Measurements from ENCODE around the gene PRDM5. TPM values are rescaled to one million over a fixed set of nuclear protein-coding genes. Genes with fewer than 3 reads are reported as not detected.

The PRDM5 gene
- total and polyA plus RNA-seq, 9 donors = 8.8 to 25.3 (median 10.2) TPM

- WGBS (ENCODE audit: insufficient coverage) = no CpG with 5 or more reads among the region's 2 CpGs
- no peaks in the 10 kb centered on the region for H3K36me3 ChIP-seq (ENCODE audit: control insufficient read depth, insufficient read depth, low read length)
- H3K4me3 ChIP-seq (ENCODE audit: low read length) = no peak overlapping the region
- DNase-seq = no peak
- H3K4me1 ChIP-seq (ENCODE audit: control insufficient read depth, insufficient read depth, low read length) = no peaks in the 10 kb centered on the region
- H3K9me3 ChIP-seq (replicated peaks; ENCODE audit: control insufficient read depth, low read depth, low read length) = peaks cover 6% of the 10 kb centered on the region
- no peak overlapping the region for H3K27ac ChIP-seq (ENCODE audit: low read length)
- H3K27me3 ChIP-seq (ENCODE audit: control insufficient read depth, insufficient read depth, low read length) = no peaks in the 10 kb centered on the region
Observed at GRCh38 chr4:120881351-120881750, 41.2 kb downstream of the PRDM5 start.

- Histone ChIP-seq H3K36me3 (ENCODE audit: control insufficient read depth, insufficient read depth, low read length) (no peaks in the 10 kb centered on the region), H3K27me3 (ENCODE audit: control insufficient read depth, insufficient read depth, low read length) (no peaks in the 10 kb centered on the region), H3K4me3 (ENCODE audit: low read length) (no peak overlapping the region), H3K4me1 (ENCODE audit: control insufficient read depth, insufficient read depth, low read length) (no peaks in the 10 kb centered on the region), H3K27ac (ENCODE audit: low read length) (no peak overlapping the region), H3K9me3 (replicated peaks; ENCODE audit: control insufficient read depth, low read depth, low read length) (peaks cover 6% of the 10 kb centered on the region)
- no CpG with 5 or more reads among the region's 3 CpGs for WGBS (ENCODE audit: insufficient coverage)
- DNase-seq = no peak
Observed at GRCh38 chr4:120877021-120877420, 45.5 kb downstream of the PRDM5 start.

DNA sequence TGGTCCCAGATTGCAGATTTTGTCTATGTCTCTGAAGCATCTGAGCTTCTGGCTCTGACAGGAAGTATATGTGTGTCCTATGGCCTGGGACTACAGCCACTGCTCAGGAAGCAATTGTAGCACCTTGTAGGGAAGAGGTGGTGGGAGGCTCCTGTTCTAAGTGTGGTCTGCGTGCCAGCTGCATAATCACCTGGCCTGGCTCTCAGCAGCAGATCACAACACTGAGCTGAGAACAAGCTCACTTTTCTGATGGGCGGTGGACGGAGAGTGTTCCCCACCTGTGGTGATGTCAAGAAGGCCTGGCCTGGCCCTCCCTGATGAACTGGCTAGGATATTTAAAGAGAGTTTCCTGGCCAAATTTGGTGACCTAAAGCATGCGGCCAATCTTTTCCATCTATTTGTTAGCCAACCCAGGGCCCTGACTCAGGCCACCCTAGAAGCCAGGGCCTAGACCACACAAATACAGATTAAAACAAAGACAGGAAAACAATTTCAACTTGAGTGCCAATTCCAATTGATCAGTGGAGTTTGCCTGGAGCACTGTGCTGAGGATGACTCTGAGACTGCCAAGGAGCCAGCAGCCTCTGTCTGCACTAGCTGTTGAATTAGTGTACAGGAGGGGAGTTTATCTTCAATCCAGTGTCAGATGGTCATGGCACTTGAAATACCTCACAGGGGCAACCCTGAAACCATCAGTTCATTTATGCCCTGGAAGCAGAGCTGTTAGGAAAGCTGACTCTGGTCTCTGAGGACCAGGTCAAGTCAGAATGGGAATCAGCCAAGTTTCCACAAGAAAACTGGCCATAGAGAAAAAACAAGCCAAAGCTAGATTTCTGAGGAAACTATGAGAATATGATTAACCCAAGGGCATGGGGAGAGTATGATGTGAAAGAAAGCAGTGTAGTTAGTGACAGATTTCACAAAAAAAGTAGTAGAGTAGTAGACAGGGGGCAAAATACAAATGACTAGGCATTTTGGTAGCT, 47.4 kb downstream of the PRDM5 start:
- no peaks in the 10 kb centered on the region for H3K36me3 ChIP-seq (ENCODE audit: control insufficient read depth, insufficient read depth, low read length)
- H3K9me3 ChIP-seq (replicated peaks; ENCODE audit: control insufficient read depth, low read depth, low read length) = peaks cover 6% of the 10 kb centered on the region
- WGBS (ENCODE audit: insufficient coverage) = 86% methylated on average over 2 of the region's 4 CpGs
- no peak overlapping the region for H3K27ac ChIP-seq (ENCODE audit: low read length)
- H3K4me3 ChIP-seq (ENCODE audit: low read length) = no peak overlapping the region
- peak; percentile 75 for DNase-seq
- no peaks in the 10 kb centered on the region for H3K4me1 ChIP-seq (ENCODE audit: control insufficient read depth, insufficient read depth, low read length)
- H3K27me3 ChIP-seq (ENCODE audit: control insufficient read depth, insufficient read depth, low read length) = no peaks in the 10 kb centered on the region

GRCh38 chr4:120873554-120873953, 49.0 kb downstream of the PRDM5 start:
- no peak overlapping the region for H3K4me3 ChIP-seq (ENCODE audit: low read length)
- no peaks in the 10 kb centered on the region for H3K9me3 ChIP-seq (replicated peaks; ENCODE audit: control insufficient read depth, low read depth, low read length)
- no peaks in the 10 kb centered on the region for H3K36me3 ChIP-seq (ENCODE audit: control insufficient read depth, insufficient read depth, low read length)
- H3K27ac ChIP-seq (ENCODE audit: low read length) = no peak overlapping the region
- DNase-seq = no peak
- no peaks in the 10 kb centered on the region for H3K4me1 ChIP-seq (ENCODE audit: control insufficient read depth, insufficient read depth, low read length)
- no peaks in the 10 kb centered on the region for H3K27me3 ChIP-seq (ENCODE audit: control insufficient read depth, insufficient read depth, low read length)
- WGBS (ENCODE audit: insufficient coverage) = no CpG with 5 or more reads among the region's 1 CpG

- Histone ChIP-seq H3K9me3 (replicated peaks; ENCODE audit: control insufficient read depth, low read depth, low read length) (no peaks in the 10 kb centered on the region), H3K27ac (ENCODE audit: low read length) (no peak overlapping the region), H3K4me1 (ENCODE audit: control insufficient read depth, insufficient read depth, low read length) (no peaks in the 10 kb centered on the region), H3K36me3 (ENCODE audit: control insufficient read depth, insufficient read depth, low read length) (no peaks in the 10 kb centered on the region), H3K4me3 (ENCODE audit: low read length) (no peak overlapping the region), H3K27me3 (ENCODE audit: control insufficient read depth, insufficient read depth, low read length) (no peaks in the 10 kb centered on the region)
- WGBS (ENCODE audit: insufficient coverage) = 58% methylated on average over 2 of the region's 4 CpGs
- DNase-seq = no peak
Observed at GRCh38 chr4:120871173-120871572, 51.4 kb downstream of the PRDM5 start.

GRCh38 chr4:120870279-120870673, 52.2 kb downstream of the PRDM5 start:
- no peaks in the 10 kb centered on the region for H3K4me1 ChIP-seq (ENCODE audit: control insufficient read depth, insufficient read depth, low read length)
- H3K27me3 ChIP-seq (ENCODE audit: control insufficient read depth, insufficient read depth, low read length) = no peaks in the 10 kb centered on the region
- no peaks in the 10 kb centered on the region for H3K9me3 ChIP-seq (replicated peaks; ENCODE audit: control insufficient read depth, low read depth, low read length)
- WGBS (ENCODE audit: insufficient coverage) = 37% methylated on average over 2 of the region's 3 CpGs
- no peak overlapping the region for H3K27ac ChIP-seq (ENCODE audit: low read length)
- H3K36me3 ChIP-seq (ENCODE audit: control insufficient read depth, insufficient read depth, low read length) = no peaks in the 10 kb centered on the region
- no peak overlapping the region for H3K4me3 ChIP-seq (ENCODE audit: low read length)
- DNase-seq = no peak

DNA sequence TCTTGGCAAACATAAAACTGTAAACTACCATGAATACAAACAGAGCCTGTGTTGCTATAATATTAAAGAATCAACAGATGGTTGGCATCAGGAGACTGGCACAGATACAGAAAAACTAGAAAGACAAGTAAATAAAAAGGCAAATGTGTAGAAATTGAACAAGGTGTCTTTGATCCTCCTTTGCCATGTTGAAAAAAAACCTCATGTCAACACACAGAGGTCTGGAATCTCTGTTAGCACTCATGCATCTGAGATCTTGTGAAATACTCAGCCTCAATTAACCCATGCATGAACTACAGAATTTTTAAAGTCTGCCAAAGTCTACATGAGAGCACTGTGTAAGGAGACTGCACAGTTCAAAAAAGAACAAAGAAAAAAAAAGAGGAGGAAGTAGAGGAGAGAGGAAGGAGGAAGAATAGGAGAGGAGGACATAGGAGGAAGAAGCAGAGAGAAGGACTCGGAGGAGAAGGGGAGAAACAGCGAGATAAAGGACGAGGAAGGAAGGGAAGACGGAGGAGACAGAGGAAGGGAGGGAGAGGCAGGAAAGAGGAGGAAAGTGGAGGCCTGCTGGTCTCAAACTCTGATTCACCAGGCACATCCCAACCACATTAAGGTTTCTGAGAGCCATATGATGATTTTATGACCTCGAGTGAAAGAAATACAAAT, 52.8 kb downstream of the PRDM5 start:
- no peaks in the 10 kb centered on the region for H3K27me3 ChIP-seq (ENCODE audit: control insufficient read depth, insufficient read depth, low read length)
- 76% methylated on average over 3 of the region's 5 CpGs for WGBS (ENCODE audit: insufficient coverage)
- DNase-seq = peak; percentile 23
- no peak overlapping the region for H3K4me3 ChIP-seq (ENCODE audit: low read length)
- no peaks in the 10 kb centered on the region for H3K9me3 ChIP-seq (replicated peaks; ENCODE audit: control insufficient read depth, low read depth, low read length)
- H3K36me3 ChIP-seq (ENCODE audit: control insufficient read depth, insufficient read depth, low read length) = no peaks in the 10 kb centered on the region
- no peaks in the 10 kb centered on the region for H3K4me1 ChIP-seq (ENCODE audit: control insufficient read depth, insufficient read depth, low read length)
- H3K27ac ChIP-seq (ENCODE audit: low read length) = no peak overlapping the region

DNA sequence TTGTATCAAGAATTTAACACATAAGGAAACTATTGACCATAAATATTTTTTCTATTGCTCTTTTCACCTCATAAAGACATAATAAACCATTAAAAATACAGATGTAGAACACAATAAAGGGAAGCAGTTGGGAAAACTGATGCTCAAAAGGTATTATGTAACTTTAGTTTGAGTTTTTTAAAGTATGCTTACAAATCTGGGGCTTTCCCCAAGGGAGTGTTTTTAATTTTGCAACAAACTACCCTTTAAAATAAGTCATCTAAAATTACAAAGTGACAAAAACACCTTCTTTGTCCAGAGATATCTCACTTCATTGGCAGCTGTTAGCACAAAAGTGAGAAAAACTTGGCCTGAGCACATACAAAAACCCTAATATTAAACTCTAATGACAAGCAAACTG, 55.0 kb downstream of the PRDM5 start:
- Histone ChIP-seq H3K27me3 (ENCODE audit: control insufficient read depth, insufficient read depth, low read length) (no peaks in the 10 kb centered on the region), H3K36me3 (ENCODE audit: control insufficient read depth, insufficient read depth, low read length) (no peaks in the 10 kb centered on the region), H3K4me3 (ENCODE audit: low read length) (no peak overlapping the region), H3K4me1 (ENCODE audit: control insufficient read depth, insufficient read depth, low read length) (no peaks in the 10 kb centered on the region), H3K9me3 (replicated peaks; ENCODE audit: control insufficient read depth, low read depth, low read length) (no peaks in the 10 kb centered on the region), H3K27ac (ENCODE audit: low read length) (no peak overlapping the region)
- DNase-seq = no peak

- 89% methylated on average over 1 of the region's 1 CpG for whole genome bisulfite sequencing (ENCODE audit: insufficient coverage)
- H3K36me3 ChIP-seq (ENCODE audit: control insufficient read depth, insufficient read depth, low read length) = no peaks in the 10 kb centered on the region
- H3K9me3 ChIP-seq (replicated peaks; ENCODE audit: control insufficient read depth, low read depth, low read length) = no peaks in the 10 kb centered on the region
- DNase-seq = no peak
- H3K4me3 ChIP-seq (ENCODE audit: low read length) = no peak overlapping the region
- H3K27me3 ChIP-seq (ENCODE audit: control insufficient read depth, insufficient read depth, low read length) = no peaks in the 10 kb centered on the region
- no peak overlapping the region for H3K27ac ChIP-seq (ENCODE audit: low read length)
- no peaks in the 10 kb centered on the region for H3K4me1 ChIP-seq (ENCODE audit: control insufficient read depth, insufficient read depth, low read length)
Observed at GRCh38 chr4:120865985-120866384, 56.5 kb downstream of the PRDM5 start.

DNA sequence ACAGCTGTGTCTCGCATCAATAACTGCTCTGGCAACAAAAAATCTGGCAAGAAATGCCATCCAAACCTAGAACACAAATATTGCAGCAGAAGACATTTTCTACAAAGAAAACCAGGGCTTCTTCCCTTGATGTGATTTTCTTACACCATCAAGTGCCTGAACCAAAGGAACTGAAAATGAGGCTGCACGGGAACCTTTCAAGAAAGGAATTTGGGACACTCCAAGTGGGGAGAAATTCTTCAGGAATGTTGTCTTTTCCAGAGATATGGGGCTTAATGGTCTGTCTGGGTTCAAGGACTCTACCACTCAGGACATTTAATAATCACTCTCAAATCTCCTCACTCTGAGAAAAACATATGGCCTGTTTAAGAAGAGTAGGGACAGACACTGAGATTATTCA, 57.6 kb downstream of the PRDM5 start:
- no CpG with 5 or more reads among the region's 2 CpGs for WGBS (ENCODE audit: insufficient coverage)
- no peaks in the 10 kb centered on the region for H3K4me1 ChIP-seq (ENCODE audit: control insufficient read depth, insufficient read depth, low read length)
- no peak for DNase-seq
- H3K27ac ChIP-seq (ENCODE audit: low read length) = no peak overlapping the region
- no peaks in the 10 kb centered on the region for H3K9me3 ChIP-seq (replicated peaks; ENCODE audit: control insufficient read depth, low read depth, low read length)
- no peak overlapping the region for H3K4me3 ChIP-seq (ENCODE audit: low read length)
- no peaks in the 10 kb centered on the region for H3K36me3 ChIP-seq (ENCODE audit: control insufficient read depth, insufficient read depth, low read length)
- no peaks in the 10 kb centered on the region for H3K27me3 ChIP-seq (ENCODE audit: control insufficient read depth, insufficient read depth, low read length)

Data from muscle of leg (tissue), 11 donors.